Large intestine (tissue), 3 donors: ENCODE data around the gene VWF. TPM values are rescaled to one million over a fixed set of nuclear protein-coding genes. Genes with fewer than 3 reads are reported as not detected.

Experiments used
- DNase-seq, 2 donors: peaks; one replicate each; pipeline versions ENCODE4 v3.0.0 to v3.0.0-alpha.2; 2013
- H3K27ac ChIP-seq: one replicate; pipeline ENCODE4 v1.5.1; 2013; ENCODE audit warnings: low read length
- H3K27me3 ChIP-seq: 2 replicates; pipeline ENCODE4 v1.6.1; 2013; ENCODE audit warnings: low read length; ENCODE audit not compliant: control insufficient read depth, insufficient read depth
- H3K36me3 ChIP-seq: 2 replicates; pipeline ENCODE4 v1.6.1; 2013; ENCODE audit warnings: low read length; ENCODE audit not compliant: control insufficient read depth, insufficient read depth
- H3K4me1 ChIP-seq: one replicate; pipeline ENCODE4 v1.6.1; 2013; ENCODE audit warnings: low read length; ENCODE audit not compliant: control insufficient read depth, insufficient read depth
- H3K4me3 ChIP-seq: one replicate; pipeline ENCODE4 v1.5.1; 2013; ENCODE audit warnings: low read length
- H3K9me3 ChIP-seq: one replicate; pipeline ENCODE4 v1.6.1; 2013; ENCODE audit warnings: mild to moderate bottlenecking, low read depth, low read length, moderate library complexity; ENCODE audit not compliant: control insufficient read depth
- WGBS: methylation state at CpG from one replicate; pipeline ENCODE4 v1.1.5; 2013; ENCODE audit warnings: low lambda C conversion rate; ENCODE audit not compliant: insufficient coverage; 5-methylcytosine and 5-hydroxymethylcytosine counted together
- polyA plus RNA-seq: library from polyadenylated mRNA; unstranded; fragments of 120-200 nt; gene quantifications from one replicate; pipeline ENCODE4 v1.2.1, GENCODE V29; 2013

VWF gene
- polyA plus RNA-seq, 1 donor: 13.8 TPM

DNA sequence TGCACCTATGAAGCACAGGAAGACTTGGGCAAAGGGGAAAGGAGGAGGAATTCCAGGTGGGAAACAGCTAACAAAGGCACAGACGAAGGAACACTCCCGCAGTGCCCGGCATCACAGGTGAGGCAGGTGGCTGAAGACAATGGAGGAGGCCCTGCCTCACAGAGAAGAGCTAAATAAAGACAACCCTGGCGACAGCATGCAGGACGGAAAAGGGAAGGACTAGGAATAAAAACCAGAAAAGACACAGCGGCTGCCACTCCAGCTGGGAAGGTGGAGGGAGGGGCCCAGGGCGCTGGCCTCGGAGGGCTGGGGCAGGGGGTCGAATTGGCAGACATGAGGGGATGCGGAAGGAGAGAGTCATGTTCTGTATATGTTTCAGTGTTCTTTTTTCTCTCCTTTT, 136.4 kb downstream of the VWF start:
- Histone ChIP-seq H3K9me3 (no peaks in the 10 kb centered on the region), H3K27ac (no peak overlapping the region), H3K4me3 (no peak overlapping the region), H3K36me3 (no peaks in the 10 kb centered on the region), H3K4me1 (peaks cover 3% of the 10 kb centered on the region), H3K27me3 (no peaks in the 10 kb centered on the region)
- DNase-seq: no peak
- no CpG with 5 or more reads among the region's 10 CpGs for WGBS

DNA sequence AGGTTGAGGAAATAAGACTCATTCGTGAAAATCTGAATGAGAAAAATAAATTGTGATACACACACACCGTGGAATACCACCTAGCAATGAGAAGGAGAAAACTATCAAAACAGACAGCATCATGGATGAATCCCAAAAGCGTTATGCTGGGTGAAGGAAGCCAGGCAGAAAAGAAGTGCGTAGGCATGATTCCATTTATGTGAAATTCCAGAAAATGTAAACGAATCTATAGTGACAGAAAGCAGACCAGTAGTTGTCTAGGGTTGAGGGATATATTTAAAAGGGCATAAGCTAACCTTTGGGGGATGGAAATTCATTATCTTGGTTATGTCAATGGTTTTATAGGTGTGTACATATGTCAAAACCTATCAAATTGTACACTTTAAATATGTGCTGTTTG, 136.9 kb downstream of the VWF start:
- 84% methylated on average over 4 of the region's 5 CpGs for WGBS
- Histone ChIP-seq H3K9me3 (no peaks in the 10 kb centered on the region), H3K4me3 (no peak overlapping the region), H3K27ac (no peak overlapping the region), H3K4me1 (peaks cover 3% of the 10 kb centered on the region), H3K27me3 (no peaks in the 10 kb centered on the region), H3K36me3 (no peaks in the 10 kb centered on the region)
- no peak for DNase-seq

DNA sequence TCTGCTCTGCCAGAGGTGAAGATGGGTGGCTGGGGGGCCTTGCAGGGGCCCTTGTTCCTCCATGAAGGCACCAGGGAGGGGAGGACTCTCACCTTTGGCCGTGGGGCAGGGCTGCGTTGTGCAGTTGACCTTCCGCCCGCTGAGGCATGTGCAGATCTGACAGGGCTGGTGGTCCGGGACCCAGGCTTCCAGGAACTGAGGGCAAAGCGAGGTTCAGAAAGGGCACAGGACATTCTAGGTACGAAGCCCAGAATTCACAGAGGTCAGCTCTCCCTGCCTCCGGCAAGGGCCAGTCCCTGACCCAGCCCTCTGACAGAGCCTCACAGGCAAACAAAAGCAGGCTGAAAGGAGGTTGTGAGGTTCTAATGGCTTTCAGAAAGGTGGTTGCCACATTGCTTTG, 139.0 kb downstream of the VWF start:
- WGBS: no CpG with 5 or more reads among the region's 8 CpGs
- no peaks in the 10 kb centered on the region for H3K36me3 ChIP-seq

DNA sequence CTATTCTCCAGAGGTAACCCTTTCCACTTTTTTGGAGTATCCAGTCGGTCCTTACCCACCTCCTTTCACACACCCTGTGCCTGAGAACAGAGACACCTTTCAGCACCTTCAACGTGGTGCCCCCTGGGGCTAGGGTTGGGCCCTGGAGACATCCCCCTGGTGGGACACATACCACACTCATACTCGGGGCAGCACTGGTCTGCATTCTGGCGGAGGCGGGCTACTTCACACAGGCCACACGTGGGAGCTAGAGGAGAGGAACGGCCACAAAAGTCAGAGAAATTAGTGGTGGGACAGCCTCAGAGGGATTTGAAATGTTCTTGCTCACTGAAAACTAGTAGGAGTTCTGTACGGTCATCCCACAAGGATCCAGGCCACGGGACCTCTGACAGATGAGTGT, 139.6 kb downstream of the VWF start:
- H3K4me3 ChIP-seq: no peak overlapping the region
- H3K27ac ChIP-seq: no peak overlapping the region
- peaks cover 3% of the 10 kb centered on the region for H3K4me1 ChIP-seq
- no peaks in the 10 kb centered on the region for H3K36me3 ChIP-seq
- WGBS: no CpG with 5 or more reads among the region's 9 CpGs
- no peaks in the 10 kb centered on the region for H3K27me3 ChIP-seq
- no peak for DNase-seq
- no peaks in the 10 kb centered on the region for H3K9me3 ChIP-seq

More for the DNA sequence above, 139.0 kb downstream of the VWF start:
- Histone ChIP-seq H3K27me3 (no peaks in the 10 kb centered on the region), H3K4me3 (no peak overlapping the region), H3K27ac (no peak overlapping the region), H3K4me1 (peaks cover 3% of the 10 kb centered on the region), H3K9me3 (no peaks in the 10 kb centered on the region)
- no peak for DNase-seq

DNA sequence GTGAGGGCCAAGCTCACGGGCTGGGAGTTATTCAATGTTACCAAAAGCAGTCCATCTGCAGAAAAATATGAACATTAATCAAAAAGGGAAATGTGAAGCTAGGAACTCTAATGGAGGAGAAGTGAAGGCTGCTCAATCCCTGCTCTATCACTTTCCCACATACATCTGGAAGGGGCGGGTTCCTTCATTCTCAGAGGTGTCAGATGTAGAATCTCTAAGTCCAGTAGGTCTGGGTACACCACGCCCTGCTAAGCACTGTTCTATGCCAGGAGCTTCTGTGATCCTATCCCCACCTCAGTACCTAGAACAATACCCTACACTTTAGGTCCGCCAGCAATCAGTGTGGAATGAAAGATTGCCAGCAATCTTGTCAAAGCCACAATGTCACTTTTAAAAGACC, 142.4 kb downstream of the VWF start:
- no peak overlapping the region for H3K4me3 ChIP-seq
- no peaks in the 10 kb centered on the region for H3K27me3 ChIP-seq
- no peak for DNase-seq
- peaks cover 3% of the 10 kb centered on the region for H3K4me1 ChIP-seq
- H3K9me3 ChIP-seq: no peaks in the 10 kb centered on the region
- no peaks in the 10 kb centered on the region for H3K36me3 ChIP-seq
- H3K27ac ChIP-seq: no peak overlapping the region
- WGBS: 100% methylated on average over 1 of the region's 4 CpGs

DNA sequence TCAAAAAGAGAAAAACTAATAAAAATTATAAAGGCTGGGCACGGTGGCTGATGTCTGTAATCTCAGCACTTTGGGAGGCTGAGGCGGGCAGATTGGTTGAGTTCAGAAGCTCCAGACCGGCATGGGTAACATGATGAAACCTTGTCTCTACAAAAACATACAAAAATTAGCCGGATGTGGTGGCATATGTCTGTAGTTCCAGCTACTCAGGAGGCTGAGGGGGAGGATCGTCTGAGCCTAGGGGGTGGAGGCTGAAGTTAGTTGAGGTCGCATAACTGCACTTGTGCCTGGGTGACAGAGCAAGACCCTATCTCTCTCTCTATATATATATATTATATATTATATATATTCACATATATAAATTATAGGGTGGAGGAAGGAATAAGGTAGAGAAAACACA, 146.9 kb downstream of the VWF start:
- WGBS: no CpG with 5 or more reads among the region's 6 CpGs
- H3K27ac ChIP-seq: no peak overlapping the region
- no peak for DNase-seq
- no peaks in the 10 kb centered on the region for H3K9me3 ChIP-seq
- peaks cover 7% of the 10 kb centered on the region for H3K27me3 ChIP-seq
- no peaks in the 10 kb centered on the region for H3K4me1 ChIP-seq
- no peaks in the 10 kb centered on the region for H3K36me3 ChIP-seq
- no peak overlapping the region for H3K4me3 ChIP-seq

DNA sequence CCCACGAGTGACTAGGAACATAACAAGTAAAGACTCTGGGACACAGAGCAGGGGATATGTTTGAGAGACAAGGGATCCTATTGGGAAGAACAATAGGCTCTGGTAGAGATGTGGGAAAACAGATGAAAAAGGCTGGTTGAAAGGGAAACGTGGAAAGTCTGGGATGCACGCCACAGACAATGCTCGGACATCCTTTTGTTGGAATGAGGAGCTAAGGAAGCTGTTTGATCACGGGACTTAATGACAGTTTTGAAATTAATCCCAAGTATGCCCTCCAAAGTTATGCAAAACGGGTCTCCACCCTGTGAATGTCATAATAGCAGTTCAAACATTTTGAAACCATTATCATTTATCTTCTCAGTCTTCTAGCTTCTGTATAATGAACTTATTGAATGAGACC, 147.8 kb downstream of the VWF start:
- no peak overlapping the region for H3K4me3 ChIP-seq
- H3K27ac ChIP-seq: no peak overlapping the region
- DNase-seq: no peak
- H3K36me3 ChIP-seq: no peaks in the 10 kb centered on the region
- H3K9me3 ChIP-seq: no peaks in the 10 kb centered on the region
- no peaks in the 10 kb centered on the region for H3K4me1 ChIP-seq
- peaks cover 7% of the 10 kb centered on the region for H3K27me3 ChIP-seq
- 79% methylated on average over 3 of the region's 6 CpGs for WGBS

DNA sequence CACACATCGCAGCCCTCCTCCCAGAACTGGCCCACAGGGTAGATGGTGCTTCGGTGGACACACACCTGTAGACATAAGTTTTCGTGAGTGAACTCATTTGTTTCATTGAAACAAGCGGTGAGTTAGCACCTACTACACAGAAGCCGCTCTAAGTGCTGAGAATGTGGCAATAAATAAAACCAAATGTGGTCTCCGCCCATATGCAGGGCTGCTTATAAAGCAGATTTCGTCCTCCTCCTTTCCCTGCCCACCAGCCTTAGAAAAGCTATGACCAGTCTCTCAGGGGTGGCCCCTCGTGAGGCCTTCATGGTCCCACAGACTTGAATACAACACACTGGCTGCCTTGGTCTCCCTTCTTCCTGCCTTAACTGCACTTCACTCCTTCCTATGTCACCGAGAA, 148.3 kb downstream of the VWF start:
- no CpG with 5 or more reads among the region's 9 CpGs for WGBS

DNA sequence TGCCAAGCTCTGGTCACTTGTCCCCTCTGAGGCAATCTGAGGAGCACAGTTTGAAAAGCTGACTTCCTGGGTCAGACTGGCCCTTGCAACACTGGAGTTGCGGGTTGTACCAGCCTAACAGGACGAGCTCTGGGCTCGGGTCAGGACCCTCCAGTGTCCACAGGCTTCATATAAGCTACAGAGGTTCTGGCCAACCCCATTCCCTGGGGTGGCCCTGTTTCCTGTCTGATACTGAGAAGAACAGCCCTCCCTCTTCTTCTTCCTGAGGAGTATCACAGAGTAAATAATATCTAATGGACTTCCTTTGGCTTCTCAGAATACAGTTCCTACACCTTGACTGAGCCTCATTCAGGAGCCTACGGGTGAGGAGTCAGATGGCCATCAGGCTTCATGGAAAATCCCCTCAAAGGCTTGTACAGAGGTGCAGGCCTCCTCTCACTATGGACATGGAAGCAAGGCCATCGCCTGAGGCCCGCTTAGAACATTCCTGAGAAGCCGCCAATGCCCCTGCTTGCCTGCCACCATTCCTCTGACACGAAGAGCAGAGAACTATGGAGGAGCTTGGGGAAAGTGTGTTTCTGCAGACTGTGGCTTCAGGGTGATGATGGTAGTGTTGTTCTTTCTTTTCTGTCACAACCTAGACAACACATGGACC, 150.9 kb downstream of the VWF start:
- WGBS: no CpG with 5 or more reads among the region's 8 CpGs
- DNase-seq: no peak
- Histone ChIP-seq H3K4me3 (no peak overlapping the region), H3K9me3 (no peaks in the 10 kb centered on the region), H3K27me3 (peaks cover 12% of the 10 kb centered on the region), H3K27ac (no peak overlapping the region), H3K4me1 (no peaks in the 10 kb centered on the region), H3K36me3 (no peaks in the 10 kb centered on the region)

More for the DNA sequence above, 148.3 kb downstream of the VWF start:
- Histone ChIP-seq H3K27me3 (peaks cover 11% of the 10 kb centered on the region), H3K4me1 (no peaks in the 10 kb centered on the region), H3K36me3 (no peaks in the 10 kb centered on the region), H3K27ac (no peak overlapping the region), H3K9me3 (no peaks in the 10 kb centered on the region), H3K4me3 (no peak overlapping the region)
- no peak for DNase-seq

DNA sequence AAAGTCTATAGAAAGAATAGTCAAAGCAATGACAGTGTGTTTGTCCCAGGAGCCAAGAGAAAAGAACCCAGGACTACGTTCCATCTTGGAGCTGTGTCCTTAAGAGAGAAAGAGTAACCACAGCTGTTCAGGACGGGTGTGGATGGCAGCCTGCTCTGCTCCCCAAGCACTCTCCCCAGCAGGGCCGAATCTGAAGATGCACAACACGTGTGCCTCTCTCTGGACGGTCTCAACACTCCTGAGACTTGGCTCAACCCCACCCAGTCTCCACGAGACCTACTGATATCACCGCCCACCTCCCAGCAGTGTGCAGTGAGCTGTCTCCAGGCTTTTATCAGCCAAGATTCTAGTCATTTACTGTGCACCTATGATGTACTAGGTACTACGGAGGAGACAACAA, 152.1 kb downstream of the VWF start:
- Histone ChIP-seq H3K4me1 (no peaks in the 10 kb centered on the region), H3K27ac (no peak overlapping the region), H3K36me3 (no peaks in the 10 kb centered on the region), H3K4me3 (no peak overlapping the region), H3K27me3 (peaks cover 12% of the 10 kb centered on the region), H3K9me3 (no peaks in the 10 kb centered on the region)
- DNase-seq: no peak
- WGBS: no CpG with 5 or more reads among the region's 8 CpGs

DNA sequence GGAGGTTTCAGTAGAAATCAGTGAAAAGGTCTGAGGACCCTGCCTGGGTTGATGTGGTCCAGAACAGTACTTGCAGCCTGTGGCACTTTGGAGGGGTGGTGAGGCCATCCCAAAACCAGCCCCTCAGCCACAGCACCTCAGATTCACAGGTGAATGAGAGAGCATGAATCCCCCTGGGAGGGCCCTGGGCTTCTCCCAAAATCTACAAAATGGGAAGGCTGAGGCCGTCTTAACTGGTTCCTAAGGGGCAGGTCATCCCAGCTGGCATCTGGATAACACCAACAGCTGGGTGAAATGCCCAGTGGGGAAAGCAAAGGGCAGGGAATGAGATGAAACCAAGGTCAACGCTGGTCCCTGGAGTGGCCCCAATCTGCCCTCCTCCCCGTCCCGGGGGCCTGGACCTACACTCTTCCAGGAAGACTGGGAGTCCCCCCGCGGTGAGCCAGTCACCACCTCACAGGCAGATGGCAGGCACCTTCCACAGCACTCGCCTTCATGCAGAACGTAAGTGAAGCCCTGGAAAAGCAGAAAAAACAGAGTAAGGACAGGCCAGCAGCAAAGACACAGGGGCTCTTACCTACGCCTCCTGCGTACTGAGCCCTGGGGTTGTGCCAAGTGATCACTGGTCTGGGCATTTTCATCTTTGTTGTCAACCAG, 153.1 kb downstream of the VWF start:
- no peak for DNase-seq
- Histone ChIP-seq H3K4me3 (no peak overlapping the region), H3K27ac (no peak overlapping the region), H3K36me3 (no peaks in the 10 kb centered on the region), H3K4me1 (no peaks in the 10 kb centered on the region), H3K9me3 (no peaks in the 10 kb centered on the region), H3K27me3 (peaks cover 9% of the 10 kb centered on the region)
- WGBS: no CpG with 5 or more reads among the region's 10 CpGs
